GM12873 (cell line): Measurements from ENCODE around the gene BAG1.

Experiments used
- CTCF ChIP-seq: IDR thresholded peaks from 2 replicates; pipeline ENCODE4 v1.5.1; 2012; ENCODE audit warnings: low read depth, mild to moderate bottlenecking, moderate library complexity, low read length, control low read depth; ENCODE audit not compliant: insufficient read depth; ENCODE audit errors: missing control alignments

Gene BAG1

GRCh38 chr9:33244137-33244784 lies 20.2 kb downstream of the BAG1 start:
- TF ChIP-seq CTCF, result no peak

GRCh38 chr9:33242609-33243134 lies 21.8 kb downstream of the BAG1 start:
- no peak for TF ChIP-seq CTCF

- TF ChIP-seq CTCF, result no peak
Observed at GRCh38 chr9:33241298-33241697, 23.2 kb downstream of the BAG1 start.

- no peak for TF ChIP-seq CTCF
Observed at GRCh38 chr9:33239921-33240320, 24.6 kb downstream of the BAG1 start, which contains the start of gene SPINK4. TSS of gene SPINK4 (plus strand) at chr9:33240167. CDS start at chr9:33240209, 42 bp downstream.

GRCh38 chr9:33236571-33236970 lies 27.9 kb downstream of the BAG1 start:
- TF ChIP-seq CTCF, result no peak

- TF ChIP-seq CTCF, result no peak
Observed at GRCh38 chr9:33234511-33235467, 29.7 kb downstream of the BAG1 start.
